ENCODE results near the gene PAH.

Gene PAH

GRCh38 chr12:102888511-102888910 is 28.5 kb downstream of the PAH start:
- Histone ChIP-seq H4K91ac (ENCODE audit: low read depth, low read length, poor library complexity) (no peak overlapping the region), H3K18ac (ENCODE audit: low read length) (no peak overlapping the region), H3K23ac (ENCODE audit: low read depth, low read length, poor library complexity) (no peak overlapping the region), H3K4me1 (ENCODE audit: control insufficient read depth in 2 of 2, insufficient read depth in 1 of 2, low read depth in 1 of 2, low read length in 2 of 2) (peaks cover 0 to 34% of the 10 kb centered on the region in 2 donors), H4K8ac (ENCODE audit: low read depth, low read length) (no peak overlapping the region), H3K9me3 (replicated peaks in 1 of 2; ENCODE audit: control insufficient read depth in 2 of 2, insufficient read depth in 1 of 2, low read depth in 1 of 2, low read length in 2 of 2) (no peaks in the 10 kb centered on the region), H3K14ac (ENCODE audit: low read length) (no peak overlapping the region), H2AK5ac (ENCODE audit: low read depth, low read length) (no peak overlapping the region), H3K27me3 (ENCODE audit: control insufficient read depth in 3 of 3, insufficient read depth in 3 of 3, low read depth in 1 of 3, low read length in 3 of 3) (peaks cover 0 to 6% (median 0%) of the 10 kb centered on the region in 3 experiments), H3K27ac (replicated peaks; ENCODE audit: low read length) (no peak overlapping the region), H3K9ac (ENCODE audit: low read depth, low read length, poor library complexity) (no peak overlapping the region), H2BK120ac (ENCODE audit: low read depth, low read length) (no peak overlapping the region), H3K79me1 (ENCODE audit: low read depth, low read length) (no peaks in the 10 kb centered on the region), H2BK5ac (ENCODE audit: low read length) (no peak overlapping the region), H2AFZ (ENCODE audit: low read length) (no peak overlapping the region), H3K4me2 (ENCODE audit: insufficient read depth, low read length, poor library complexity, severe bottlenecking) (no peak overlapping the region), H2BK12ac (ENCODE audit: low read length) (no peak overlapping the region), H3K4me3 (ENCODE audit: low read length in 2 of 2) (peak overlapping the region in 1 of 2 donors; percentile 27), H3K36me3 (replicated peaks in 1 of 2; ENCODE audit: control insufficient read depth in 2 of 2, insufficient read depth in 2 of 2, low read length in 2 of 2) (no peaks in the 10 kb centered on the region), H2BK15ac (ENCODE audit: low read length) (no peak overlapping the region), H3K4ac (ENCODE audit: low read length) (no peak overlapping the region)
- WGBS, 2 donors (ENCODE audit: extremely low coverage in 2 of 2, insufficient read length in 2 of 2, insufficient replicate concordance in 1 of 2) = no CpG with 5 or more reads among the region's 1 CpG
- DNase-seq (ENCODE audit: low spot score) = no peak

- H4K8ac ChIP-seq (ENCODE audit: low read depth, low read length) = no peak overlapping the region
- peaks cover 0 to 24% of the 10 kb centered on the region in 2 donors for H3K4me1 ChIP-seq (ENCODE audit: control insufficient read depth in 2 of 2, insufficient read depth in 1 of 2, low read depth in 1 of 2, low read length in 2 of 2)
- peak overlapping the region; percentile 2 for H3K4me2 ChIP-seq (ENCODE audit: insufficient read depth, low read length, poor library complexity, severe bottlenecking)
- no peak overlapping the region for H2BK5ac ChIP-seq (ENCODE audit: low read length)
- DNase-seq (ENCODE audit: low spot score) = peak; percentile 54
- no peaks in the 10 kb centered on the region for H3K79me1 ChIP-seq (ENCODE audit: low read depth, low read length)
- no peaks in the 10 kb centered on the region for H3K9me3 ChIP-seq (replicated peaks in 1 of 2; ENCODE audit: control insufficient read depth in 2 of 2, insufficient read depth in 1 of 2, low read depth in 1 of 2, low read length in 2 of 2)
- no peak overlapping the region for H3K4me3 ChIP-seq (ENCODE audit: low read length in 2 of 2)
- no peak overlapping the region for H3K27ac ChIP-seq (replicated peaks; ENCODE audit: low read length)
- no peak overlapping the region for H2BK15ac ChIP-seq (ENCODE audit: low read length)
- H2AFZ ChIP-seq (ENCODE audit: low read length) = no peak overlapping the region
- WGBS, 2 donors (ENCODE audit: extremely low coverage in 2 of 2, insufficient read length in 2 of 2, insufficient replicate concordance in 1 of 2) = no CpG with 5 or more reads among the region's 20 CpGs
- H2BK12ac ChIP-seq (ENCODE audit: low read length) = no peak overlapping the region
- H3K36me3 ChIP-seq (replicated peaks in 1 of 2; ENCODE audit: control insufficient read depth in 2 of 2, insufficient read depth in 2 of 2, low read length in 2 of 2) = no peaks in the 10 kb centered on the region
- H3K4ac ChIP-seq (ENCODE audit: low read length) = no peak overlapping the region
- H3K18ac ChIP-seq (ENCODE audit: low read length) = no peak overlapping the region
- H3K14ac ChIP-seq (ENCODE audit: low read length) = no peak overlapping the region
- H2AK5ac ChIP-seq (ENCODE audit: low read depth, low read length) = no peak overlapping the region
- H2BK120ac ChIP-seq (ENCODE audit: low read depth, low read length) = no peak overlapping the region
- H3K27me3 ChIP-seq (ENCODE audit: control insufficient read depth in 3 of 3, insufficient read depth in 3 of 3, low read depth in 1 of 3, low read length in 3 of 3) = peaks cover 0 to 6% (median 0%) of the 10 kb centered on the region in 3 experiments
- H3K9ac ChIP-seq (ENCODE audit: low read depth, low read length, poor library complexity) = no peak overlapping the region
- H4K91ac ChIP-seq (ENCODE audit: low read depth, low read length, poor library complexity) = no peak overlapping the region
- no peak overlapping the region for H3K23ac ChIP-seq (ENCODE audit: low read depth, low read length, poor library complexity)
Observed at GRCh38 chr12:102885043-102885932, 31.8 kb downstream of the PAH start.

GRCh38 chr12:102883204-102883799 is 33.7 kb downstream of the PAH start:
- Histone ChIP-seq H4K8ac (ENCODE audit: low read depth, low read length) (no peak overlapping the region), H3K36me3 (replicated peaks in 1 of 2; ENCODE audit: control insufficient read depth in 2 of 2, insufficient read depth in 2 of 2, low read length in 2 of 2) (no peaks in the 10 kb centered on the region), H3K4ac (ENCODE audit: low read length) (no peak overlapping the region), H3K14ac (ENCODE audit: low read length) (no peak overlapping the region), H3K4me3 (ENCODE audit: low read length in 2 of 2) (no peak overlapping the region), H3K79me1 (ENCODE audit: low read depth, low read length) (no peaks in the 10 kb centered on the region), H3K4me2 (ENCODE audit: insufficient read depth, low read length, poor library complexity, severe bottlenecking) (no peak overlapping the region), H3K27me3 (ENCODE audit: control insufficient read depth in 3 of 3, insufficient read depth in 3 of 3, low read depth in 1 of 3, low read length in 3 of 3) (peaks cover 0 to 4% (median 0%) of the 10 kb centered on the region in 3 experiments), H2BK15ac (ENCODE audit: low read length) (no peak overlapping the region), H2BK12ac (ENCODE audit: low read length) (no peak overlapping the region), H2AFZ (ENCODE audit: low read length) (no peak overlapping the region), H2AK5ac (ENCODE audit: low read depth, low read length) (no peak overlapping the region), H3K9ac (ENCODE audit: low read depth, low read length, poor library complexity) (no peak overlapping the region), H4K91ac (ENCODE audit: low read depth, low read length, poor library complexity) (no peak overlapping the region), H3K23ac (ENCODE audit: low read depth, low read length, poor library complexity) (no peak overlapping the region), H3K27ac (replicated peaks; ENCODE audit: low read length) (no peak overlapping the region), H2BK5ac (ENCODE audit: low read length) (no peak overlapping the region), H3K18ac (ENCODE audit: low read length) (no peak overlapping the region), H2BK120ac (ENCODE audit: low read depth, low read length) (no peak overlapping the region), H3K9me3 (replicated peaks in 1 of 2; ENCODE audit: control insufficient read depth in 2 of 2, insufficient read depth in 1 of 2, low read depth in 1 of 2, low read length in 2 of 2) (no peaks in the 10 kb centered on the region), H3K4me1 (ENCODE audit: control insufficient read depth in 2 of 2, insufficient read depth in 1 of 2, low read depth in 1 of 2, low read length in 2 of 2) (peaks cover 0 to 14% of the 10 kb centered on the region in 2 donors)
- no CpG with 5 or more reads among the region's 8 CpGs for WGBS, 2 donors (ENCODE audit: extremely low coverage in 2 of 2, insufficient read length in 2 of 2, insufficient replicate concordance in 1 of 2)
- DNase-seq (ENCODE audit: low spot score) = peak; percentile 50

GRCh38 chr12:102880783-102881182 is 36.3 kb downstream of the PAH start:
- Histone ChIP-seq H2BK5ac (ENCODE audit: low read length) (no peak overlapping the region), H3K9ac (ENCODE audit: low read depth, low read length, poor library complexity) (no peak overlapping the region), H2AK5ac (ENCODE audit: low read depth, low read length) (no peak overlapping the region), H3K4me3 (ENCODE audit: low read length in 2 of 2) (no peak overlapping the region), H3K9me3 (replicated peaks in 1 of 2; ENCODE audit: control insufficient read depth in 2 of 2, insufficient read depth in 1 of 2, low read depth in 1 of 2, low read length in 2 of 2) (no peaks in the 10 kb centered on the region), H3K23ac (ENCODE audit: low read depth, low read length, poor library complexity) (no peak overlapping the region), H3K14ac (ENCODE audit: low read length) (no peak overlapping the region), H2BK120ac (ENCODE audit: low read depth, low read length) (no peak overlapping the region), H3K79me1 (ENCODE audit: low read depth, low read length) (no peaks in the 10 kb centered on the region), H2BK15ac (ENCODE audit: low read length) (no peak overlapping the region), H3K27ac (replicated peaks; ENCODE audit: low read length) (no peak overlapping the region), H3K4me1 (ENCODE audit: control insufficient read depth in 2 of 2, insufficient read depth in 1 of 2, low read depth in 1 of 2, low read length in 2 of 2) (peaks cover 0 to 15% of the 10 kb centered on the region in 2 donors), H2AFZ (ENCODE audit: low read length) (no peak overlapping the region), H3K4me2 (ENCODE audit: insufficient read depth, low read length, poor library complexity, severe bottlenecking) (no peak overlapping the region), H3K27me3 (ENCODE audit: control insufficient read depth in 3 of 3, insufficient read depth in 3 of 3, low read depth in 1 of 3, low read length in 3 of 3) (peaks cover 0 to 4% (median 0%) of the 10 kb centered on the region in 3 experiments), H3K18ac (ENCODE audit: low read length) (no peak overlapping the region), H2BK12ac (ENCODE audit: low read length) (no peak overlapping the region), H3K4ac (ENCODE audit: low read length) (no peak overlapping the region), H4K91ac (ENCODE audit: low read depth, low read length, poor library complexity) (no peak overlapping the region), H3K36me3 (replicated peaks in 1 of 2; ENCODE audit: control insufficient read depth in 2 of 2, insufficient read depth in 2 of 2, low read length in 2 of 2) (no peaks in the 10 kb centered on the region), H4K8ac (ENCODE audit: low read depth, low read length) (no peak overlapping the region)
- DNase-seq (ENCODE audit: low spot score) = no peak
- WGBS, 2 donors (ENCODE audit: extremely low coverage in 2 of 2, insufficient read length in 2 of 2, insufficient replicate concordance in 1 of 2) = no CpG with 5 or more reads among the region's 5 CpGs

Data from neuronal stem cell (in vitro differentiated cells).